Liver (tissue), 3 donors: ENCODE measurements around the gene SESN1.

ENCODE experiments used
- EGR1 ChIP-seq, 2 donors: IDR thresholded peaks; 2 replicates each; pipeline ENCODE4 v1.6.1; 2016 to 2018; ENCODE audit warnings: antibody characterized with exemption in 2 of 2, low read depth in 2 of 2
- FOXA2 ChIP-seq: IDR thresholded peaks from 2 replicates; pipeline ENCODE4 v1.6.1; 2016; ENCODE audit warnings: antibody characterized with exemption
- GABPA ChIP-seq, 2 donors: IDR thresholded peaks in 1 of 2; conservative IDR thresholded peaks in 1 of 2; 2 replicates each; pipeline ENCODE4 v1.6.1; 2016; ENCODE audit warnings: antibody characterized with exemption in 2 of 2, mild to moderate bottlenecking in 1 of 2, moderate library complexity in 1 of 2
- HNF4A ChIP-seq, 2 donors: conservative IDR thresholded peaks; 2 replicates each; pipeline ENCODE4 v1.6.1; 2016; ENCODE audit warnings: antibody characterized with exemption in 2 of 2, mild to moderate bottlenecking in 2 of 2
- HNF4G ChIP-seq: IDR thresholded peaks from 2 replicates; pipeline ENCODE4 v1.6.1; 2016; ENCODE audit warnings: antibody characterized with exemption
- JUND ChIP-seq, 2 donors: IDR thresholded peaks; 2 replicates each; pipeline ENCODE4 v1.6.1; 2016; ENCODE audit warnings: antibody characterized with exemption in 2 of 2
- RAD21 ChIP-seq, 2 donors: IDR thresholded peaks; 2 replicates each; pipeline ENCODE4 v1.6.1; 2016; ENCODE audit warnings: antibody characterized with exemption in 2 of 2, mild to moderate bottlenecking in 2 of 2
- TAF1 ChIP-seq: conservative IDR thresholded peaks from 2 replicates; pipeline ENCODE4 v1.6.1; 2016; ENCODE audit warnings: antibody characterized with exemption, mild to moderate bottlenecking
- YY1 ChIP-seq: IDR thresholded peaks from 2 replicates; pipeline ENCODE4 v1.6.1; 2016; ENCODE audit warnings: antibody characterized with exemption, mild to moderate bottlenecking
- TF ChIP-seq, protein P1 (sequence below): fragments of 150-350 bp; IDR thresholded peaks from 2 replicates; pipeline ENCODE4 v1.5.1; 2017; ENCODE audit warnings: improper control_type of control experiment, low read depth, low read length; ENCODE audit not compliant: missing input control
- TF ChIP-seq, protein P2 (sequence below): IDR thresholded peaks from 2 replicates; pipeline ENCODE4 v1.6.1; 2016; ENCODE audit warnings: antibody characterized with exemption
- TF ChIP-seq, protein P3 (sequence below): IDR thresholded peaks from 2 replicates; pipeline ENCODE4 v1.6.1; 2016; ENCODE audit warnings: antibody characterized with exemption, mild to moderate bottlenecking
- TF ChIP-seq, protein P4 (sequence below): IDR thresholded peaks from 2 replicates; pipeline ENCODE4 v1.6.1; 2016; ENCODE audit warnings: antibody characterized with exemption
- donor health status: healthy.
- donor health status: healthy.

DNA sequence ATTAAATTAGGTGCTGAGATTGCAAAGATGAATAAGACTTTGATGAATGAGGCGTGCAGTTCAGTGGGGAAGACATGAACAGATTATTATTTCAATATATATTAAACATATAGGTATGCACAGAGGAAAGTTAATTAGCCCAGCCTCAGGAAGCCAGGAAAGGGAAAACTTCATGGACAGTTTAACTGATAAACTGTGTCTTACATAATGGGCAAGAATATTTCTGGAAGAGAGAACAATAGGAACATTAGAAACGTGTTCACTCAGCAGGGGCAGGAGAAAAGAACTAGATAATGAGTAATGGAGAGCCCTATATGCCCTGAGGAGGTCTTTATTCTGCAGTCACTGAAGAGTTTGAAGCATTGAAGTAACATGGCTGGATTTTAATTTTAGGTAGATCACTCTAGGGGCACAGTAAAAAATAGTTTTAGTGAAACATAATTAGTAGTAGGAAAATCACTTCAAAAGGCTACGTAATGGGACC is 24.3 kb upstream of the SESN1 start:
- TF ChIP-seq, protein P1, sequence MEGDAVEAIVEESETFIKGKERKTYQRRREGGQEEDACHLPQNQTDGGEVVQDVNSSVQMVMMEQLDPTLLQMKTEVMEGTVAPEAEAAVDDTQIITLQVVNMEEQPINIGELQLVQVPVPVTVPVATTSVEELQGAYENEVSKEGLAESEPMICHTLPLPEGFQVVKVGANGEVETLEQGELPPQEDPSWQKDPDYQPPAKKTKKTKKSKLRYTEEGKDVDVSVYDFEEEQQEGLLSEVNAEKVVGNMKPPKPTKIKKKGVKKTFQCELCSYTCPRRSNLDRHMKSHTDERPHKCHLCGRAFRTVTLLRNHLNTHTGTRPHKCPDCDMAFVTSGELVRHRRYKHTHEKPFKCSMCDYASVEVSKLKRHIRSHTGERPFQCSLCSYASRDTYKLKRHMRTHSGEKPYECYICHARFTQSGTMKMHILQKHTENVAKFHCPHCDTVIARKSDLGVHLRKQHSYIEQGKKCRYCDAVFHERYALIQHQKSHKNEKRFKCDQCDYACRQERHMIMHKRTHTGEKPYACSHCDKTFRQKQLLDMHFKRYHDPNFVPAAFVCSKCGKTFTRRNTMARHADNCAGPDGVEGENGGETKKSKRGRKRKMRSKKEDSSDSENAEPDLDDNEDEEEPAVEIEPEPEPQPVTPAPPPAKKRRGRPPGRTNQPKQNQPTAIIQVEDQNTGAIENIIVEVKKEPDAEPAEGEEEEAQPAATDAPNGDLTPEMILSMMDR: no peak
- TF ChIP-seq RAD21 (IDR thresholded peaks at IDR 0.05) (no peak), TAF1 (no peak), GABPA (IDR thresholded peaks at IDR 0.05 in 1 of 2, conservative IDR thresholded peaks at IDR 0.05 in 1 of 2) (no peak), FOXA2 (no peak), YY1 (no peak), EGR1 (IDR thresholded peaks at IDR 0.05; ENCODE audit: low read depth in 2 of 2) (no peak), JUND (IDR thresholded peaks at IDR 0.05) (no peak), HNF4G (no peak), HNF4A (conservative IDR thresholded peaks at IDR 0.05) (no peak)
- TF ChIP-seq, protein P2, sequence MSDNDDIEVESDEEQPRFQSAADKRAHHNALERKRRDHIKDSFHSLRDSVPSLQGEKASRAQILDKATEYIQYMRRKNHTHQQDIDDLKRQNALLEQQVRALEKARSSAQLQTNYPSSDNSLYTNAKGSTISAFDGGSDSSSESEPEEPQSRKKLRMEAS: no peak
- TF ChIP-seq, protein P3, sequence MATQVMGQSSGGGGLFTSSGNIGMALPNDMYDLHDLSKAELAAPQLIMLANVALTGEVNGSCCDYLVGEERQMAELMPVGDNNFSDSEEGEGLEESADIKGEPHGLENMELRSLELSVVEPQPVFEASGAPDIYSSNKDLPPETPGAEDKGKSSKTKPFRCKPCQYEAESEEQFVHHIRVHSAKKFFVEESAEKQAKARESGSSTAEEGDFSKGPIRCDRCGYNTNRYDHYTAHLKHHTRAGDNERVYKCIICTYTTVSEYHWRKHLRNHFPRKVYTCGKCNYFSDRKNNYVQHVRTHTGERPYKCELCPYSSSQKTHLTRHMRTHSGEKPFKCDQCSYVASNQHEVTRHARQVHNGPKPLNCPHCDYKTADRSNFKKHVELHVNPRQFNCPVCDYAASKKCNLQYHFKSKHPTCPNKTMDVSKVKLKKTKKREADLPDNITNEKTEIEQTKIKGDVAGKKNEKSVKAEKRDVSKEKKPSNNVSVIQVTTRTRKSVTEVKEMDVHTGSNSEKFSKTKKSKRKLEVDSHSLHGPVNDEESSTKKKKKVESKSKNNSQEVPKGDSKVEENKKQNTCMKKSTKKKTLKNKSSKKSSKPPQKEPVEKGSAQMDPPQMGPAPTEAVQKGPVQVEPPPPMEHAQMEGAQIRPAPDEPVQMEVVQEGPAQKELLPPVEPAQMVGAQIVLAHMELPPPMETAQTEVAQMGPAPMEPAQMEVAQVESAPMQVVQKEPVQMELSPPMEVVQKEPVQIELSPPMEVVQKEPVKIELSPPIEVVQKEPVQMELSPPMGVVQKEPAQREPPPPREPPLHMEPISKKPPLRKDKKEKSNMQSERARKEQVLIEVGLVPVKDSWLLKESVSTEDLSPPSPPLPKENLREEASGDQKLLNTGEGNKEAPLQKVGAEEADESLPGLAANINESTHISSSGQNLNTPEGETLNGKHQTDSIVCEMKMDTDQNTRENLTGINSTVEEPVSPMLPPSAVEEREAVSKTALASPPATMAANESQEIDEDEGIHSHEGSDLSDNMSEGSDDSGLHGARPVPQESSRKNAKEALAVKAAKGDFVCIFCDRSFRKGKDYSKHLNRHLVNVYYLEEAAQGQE: no peak
- TF ChIP-seq, protein P4, sequence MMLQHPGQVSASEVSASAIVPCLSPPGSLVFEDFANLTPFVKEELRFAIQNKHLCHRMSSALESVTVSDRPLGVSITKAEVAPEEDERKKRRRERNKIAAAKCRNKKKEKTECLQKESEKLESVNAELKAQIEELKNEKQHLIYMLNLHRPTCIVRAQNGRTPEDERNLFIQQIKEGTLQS: no peak
